Neuronal stem cell (in vitro differentiated cells): Measurements from ENCODE around the gene ST6GALNAC3.

Experiments used
- DNase-seq: peaks from one replicate; pipeline ENCODE4 v3.0.0-alpha.2; 2013; ENCODE audit warnings: low spot score
- H2AFZ ChIP-seq: one replicate; pipeline ENCODE4 v1.6.1; 2013; ENCODE audit warnings: mild to moderate bottlenecking, low read length, inconsistent platforms
- H2AK5ac ChIP-seq: 2 replicates; pipeline ENCODE4 v1.6.1; 2013; ENCODE audit warnings: low read depth, mild to moderate bottlenecking, inconsistent platforms, low read length, moderate library complexity, mixed read lengths
- H2BK120ac ChIP-seq: 2 replicates; pipeline ENCODE4 v1.6.1; 2013; ENCODE audit warnings: low read depth, mild to moderate bottlenecking, inconsistent platforms, low read length, moderate library complexity, mixed read lengths
- H2BK12ac ChIP-seq: one replicate; pipeline ENCODE4 v1.6.1; 2013; ENCODE audit warnings: low read length, inconsistent platforms
- H2BK15ac ChIP-seq: 2 replicates; pipeline ENCODE4 v1.6.1; 2013; ENCODE audit warnings: mild to moderate bottlenecking, low read length, inconsistent platforms, mixed read lengths
- H2BK5ac ChIP-seq: one replicate; pipeline ENCODE4 v1.6.1; 2013; ENCODE audit warnings: inconsistent platforms, mild to moderate bottlenecking, low read length, moderate library complexity
- H3K14ac ChIP-seq: one replicate; pipeline ENCODE4 v1.6.1; 2013; ENCODE audit warnings: low read length, inconsistent platforms
- H3K18ac ChIP-seq: 2 replicates; pipeline ENCODE4 v1.6.1; 2013; ENCODE audit warnings: low read length, inconsistent platforms
- H3K23ac ChIP-seq: 2 replicates; pipeline ENCODE4 v1.6.1; 2013; ENCODE audit warnings: low read depth, mild to moderate bottlenecking, mixed read lengths, low read length, inconsistent platforms; ENCODE audit not compliant: poor library complexity
- H3K27ac ChIP-seq: replicated peaks from 3 replicates; pipeline ENCODE4 v1.5.1; 2013; ENCODE audit warnings: low read length, inconsistent platforms
- H3K27me3 ChIP-seq, 3 experiments: 2 replicates each; pipeline ENCODE4 v1.6.1; 2013; ENCODE audit warnings: low read length in 3 of 3, mild to moderate bottlenecking in 2 of 3, inconsistent platforms in 1 of 3, low read depth in 1 of 3, mixed read lengths in 1 of 3, moderate library complexity in 1 of 3; ENCODE audit not compliant: control insufficient read depth in 3 of 3, insufficient read depth in 3 of 3
- H3K36me3 ChIP-seq, 2 donors: replicated peaks in 1 of 2; 2 replicates each; pipeline ENCODE4 v1.6.1; 2013; ENCODE audit warnings: low read length in 2 of 2; ENCODE audit not compliant: control insufficient read depth in 2 of 2, insufficient read depth in 2 of 2
- H3K4ac ChIP-seq: 2 replicates; pipeline ENCODE4 v1.6.1; 2013; ENCODE audit warnings: inconsistent platforms, mild to moderate bottlenecking, low read length, moderate library complexity
- H3K4me1 ChIP-seq, 2 donors: 1 replicate in 1 of 2; 2 replicates in 1 of 2; pipeline ENCODE4 v1.6.1; 2013; ENCODE audit warnings: low read length in 2 of 2, low read depth in 1 of 2; ENCODE audit not compliant: control insufficient read depth in 2 of 2, insufficient read depth in 1 of 2
- H3K4me2 ChIP-seq: one replicate; pipeline ENCODE4 v1.6.1; 2013; ENCODE audit warnings: mild to moderate bottlenecking, low read length, inconsistent platforms; ENCODE audit not compliant: insufficient read depth, poor library complexity, severe bottlenecking
- H3K4me3 ChIP-seq, 2 donors: 2 replicates each; pipeline ENCODE4 v1.5.1; 2013; ENCODE audit warnings: low read length in 2 of 2, mild to moderate bottlenecking in 2 of 2, inconsistent platforms in 1 of 2, moderate library complexity in 1 of 2
- H3K79me1 ChIP-seq: one replicate; pipeline ENCODE4 v1.6.1; 2013; ENCODE audit warnings: low read depth, mild to moderate bottlenecking, inconsistent platforms, low read length, moderate library complexity
- H3K9ac ChIP-seq: one replicate; pipeline ENCODE4 v1.6.1; 2013; ENCODE audit warnings: mild to moderate bottlenecking, low read depth, low read length, inconsistent platforms; ENCODE audit not compliant: poor library complexity
- H3K9me3 ChIP-seq, 2 donors: replicated peaks in 1 of 2; 2 replicates each; pipeline versions ENCODE3 to v1.6.1; 2013; ENCODE audit warnings: low read length in 2 of 2, mild to moderate bottlenecking in 2 of 2, inconsistent platforms in 1 of 2, low read depth in 1 of 2, mixed read lengths in 1 of 2, moderate library complexity in 1 of 2; ENCODE audit not compliant: control insufficient read depth in 2 of 2, insufficient read depth in 1 of 2
- H4K8ac ChIP-seq: one replicate; pipeline ENCODE4 v1.6.1; 2013; ENCODE audit warnings: low read depth, mild to moderate bottlenecking, inconsistent platforms, low read length, moderate library complexity
- H4K91ac ChIP-seq: one replicate; pipeline ENCODE4 v1.6.1; 2013; ENCODE audit warnings: low read length, low read depth, mild to moderate bottlenecking, inconsistent platforms; ENCODE audit not compliant: poor library complexity
- WGBS, 2 donors: extraction: QIAGEN DNeasy Blood & Tissue Kit; methylation state at CpG; one replicate each; pipeline ENCODE4 v1.1.7; 2013; ENCODE audit warnings: missing lambda C conversion rate in 2 of 2, mixed read lengths in 1 of 2; ENCODE audit not compliant: insufficient read length in 2 of 2, insufficient replicate concordance in 1 of 2; ENCODE audit errors: extremely low coverage in 2 of 2; 5-methylcytosine and 5-hydroxymethylcytosine counted together

Gene ST6GALNAC3

GRCh38 chr1:76128096-76128495 lies 53.5 kb downstream of the ST6GALNAC3 start:
- Histone ChIP-seq H2BK120ac (no peak overlapping the region), H3K27me3 (no peaks in the 10 kb centered on the region), H2BK15ac (no peak overlapping the region), H3K36me3 (peaks cover 0 to 8% of the 10 kb centered on the region in 2 donors), H3K79me1 (no peaks in the 10 kb centered on the region), H2AK5ac (no peak overlapping the region), H3K27ac (no peak overlapping the region), H4K91ac (no peak overlapping the region), H3K4ac (no peak overlapping the region), H3K4me3 (no peak overlapping the region), H3K4me1 (peaks cover 0 to 2% of the 10 kb centered on the region in 2 donors), H3K4me2 (no peak overlapping the region), H2AFZ (no peak overlapping the region), H3K14ac (no peak overlapping the region), H3K23ac (no peak overlapping the region), H3K9ac (no peak overlapping the region), H3K18ac (no peak overlapping the region), H4K8ac (no peak overlapping the region), H2BK5ac (no peak overlapping the region), H2BK12ac (no peak overlapping the region), H3K9me3 (no peaks in the 10 kb centered on the region)
- WGBS, 2 donors: no CpG with 5 or more reads among the region's 5 CpGs
- no peak for DNase-seq

- Histone ChIP-seq H3K27ac (no peak overlapping the region), H3K4me3 (no peak overlapping the region), H3K4ac (no peak overlapping the region), H3K79me1 (no peaks in the 10 kb centered on the region), H2AFZ (no peak overlapping the region), H3K18ac (no peak overlapping the region), H3K14ac (no peak overlapping the region), H3K4me1 (peaks cover 0 to 2% of the 10 kb centered on the region in 2 donors), H2BK15ac (no peak overlapping the region), H2BK12ac (no peak overlapping the region), H4K8ac (no peak overlapping the region), H3K23ac (no peak overlapping the region), H3K36me3 (peaks cover 0 to 8% of the 10 kb centered on the region in 2 donors), H4K91ac (no peak overlapping the region), H2AK5ac (no peak overlapping the region), H3K4me2 (no peak overlapping the region), H2BK5ac (no peak overlapping the region), H2BK120ac (no peak overlapping the region), H3K9me3 (no peaks in the 10 kb centered on the region), H3K27me3 (no peaks in the 10 kb centered on the region), H3K9ac (no peak overlapping the region)
- no peak for DNase-seq
- no CpG with 5 or more reads among the region's 6 CpGs for WGBS, 2 donors
Measured at GRCh38 chr1:76129731-76130130, 55.2 kb downstream of the ST6GALNAC3 start.

- H2BK5ac ChIP-seq: no peak overlapping the region
- H4K8ac ChIP-seq: no peak overlapping the region
- H4K91ac ChIP-seq: no peak overlapping the region
- no peak for DNase-seq
- no CpG with 5 or more reads among the region's 4 CpGs for WGBS, 2 donors
- H3K9ac ChIP-seq: no peak overlapping the region
- no peak overlapping the region for H3K4me2 ChIP-seq
- H2BK12ac ChIP-seq: no peak overlapping the region
- no peak overlapping the region for H2AFZ ChIP-seq
- no peak overlapping the region for H2BK120ac ChIP-seq
- H3K14ac ChIP-seq: no peak overlapping the region
- H3K4ac ChIP-seq: no peak overlapping the region
- no peaks in the 10 kb centered on the region for H3K27me3 ChIP-seq
- H3K9me3 ChIP-seq: no peaks in the 10 kb centered on the region
- H3K79me1 ChIP-seq: no peaks in the 10 kb centered on the region
- H3K27ac ChIP-seq: no peak overlapping the region
- peaks cover 0 to 5% of the 10 kb centered on the region in 2 donors for H3K4me1 ChIP-seq
- peaks cover 0 to 8% of the 10 kb centered on the region in 2 donors for H3K36me3 ChIP-seq
- H2BK15ac ChIP-seq: no peak overlapping the region
- H2AK5ac ChIP-seq: no peak overlapping the region
- H3K23ac ChIP-seq: no peak overlapping the region
- H3K4me3 ChIP-seq: no peak overlapping the region
- H3K18ac ChIP-seq: no peak overlapping the region
Measured at GRCh38 chr1:76130992-76131391, 56.4 kb downstream of the ST6GALNAC3 start.

GRCh38 chr1:76133977-76134376 lies 59.4 kb downstream of the ST6GALNAC3 start:
- H3K23ac ChIP-seq: no peak overlapping the region
- no peak overlapping the region for H2BK12ac ChIP-seq
- H3K9ac ChIP-seq: no peak overlapping the region
- no peaks in the 10 kb centered on the region for H3K79me1 ChIP-seq
- H2AFZ ChIP-seq: no peak overlapping the region
- H3K14ac ChIP-seq: no peak overlapping the region
- H3K4me3 ChIP-seq: no peak overlapping the region
- no peak overlapping the region for H2BK5ac ChIP-seq
- no peak overlapping the region for H3K18ac ChIP-seq
- WGBS, 2 donors: no CpG with 5 or more reads among the region's 2 CpGs
- no peak overlapping the region for H4K91ac ChIP-seq
- H2BK15ac ChIP-seq: no peak overlapping the region
- no peak for DNase-seq
- no peaks in the 10 kb centered on the region for H3K9me3 ChIP-seq
- H3K4ac ChIP-seq: no peak overlapping the region
- H3K36me3 ChIP-seq: no peaks in the 10 kb centered on the region
- H3K27ac ChIP-seq: no peak overlapping the region
- no peak overlapping the region for H4K8ac ChIP-seq
- no peak overlapping the region for H3K4me2 ChIP-seq
- H3K27me3 ChIP-seq: no peaks in the 10 kb centered on the region
- no peak overlapping the region for H2AK5ac ChIP-seq
- peaks cover 0 to 5% of the 10 kb centered on the region in 2 donors for H3K4me1 ChIP-seq
- no peak overlapping the region for H2BK120ac ChIP-seq
